Brain microvascular endothelial cell (primary cell): ENCODE measurements around the gene RXRA.

Source experiments
- DNase-seq: peaks from one replicate; pipeline ENCODE4 v3.0.0-alpha.2; 2020
- H3K27ac ChIP-seq: fragments of 250-450 bp; sonication (Bioruptor Pico); 2 replicates; pipeline ENCODE4 v1.5.1; 2020; ENCODE audit warnings: mild to moderate bottlenecking, moderate library complexity
- H3K27me3 ChIP-seq: fragments of 250-450 bp; sonication (Bioruptor Pico); replicated peaks from 2 replicates; pipeline ENCODE4 v1.5.1; 2020; ENCODE audit warnings: mild to moderate bottlenecking
- H3K36me3 ChIP-seq: fragments of 250-450 bp; sonication (Bioruptor Pico); replicated peaks from 2 replicates; pipeline ENCODE4 v1.5.1; 2020; ENCODE audit warnings: mild to moderate bottlenecking
- H3K4me3 ChIP-seq: 2 replicates; pipeline ENCODE4 v1.5.1; 2011; ENCODE audit warnings: low read depth, mild to moderate bottlenecking, control low read depth, low read length, moderate library complexity
- in situ Hi-C: cut with HindIII; loops from 2 replicates; pipeline ENCODE4 v1.10.0; 2017; ENCODE audit warnings: low sequenced_read_pairs, low pct_ligation_motif_present
- TF ChIP-seq, protein P1 (sequence below): IDR thresholded peaks from 2 replicates; pipeline ENCODE4 v1.5.1; 2011; ENCODE audit warnings: low read depth, mild to moderate bottlenecking, moderate library complexity, low read length, control low read depth, inconsistent platforms; ENCODE audit errors: missing control alignments

RXRA gene

DNA sequence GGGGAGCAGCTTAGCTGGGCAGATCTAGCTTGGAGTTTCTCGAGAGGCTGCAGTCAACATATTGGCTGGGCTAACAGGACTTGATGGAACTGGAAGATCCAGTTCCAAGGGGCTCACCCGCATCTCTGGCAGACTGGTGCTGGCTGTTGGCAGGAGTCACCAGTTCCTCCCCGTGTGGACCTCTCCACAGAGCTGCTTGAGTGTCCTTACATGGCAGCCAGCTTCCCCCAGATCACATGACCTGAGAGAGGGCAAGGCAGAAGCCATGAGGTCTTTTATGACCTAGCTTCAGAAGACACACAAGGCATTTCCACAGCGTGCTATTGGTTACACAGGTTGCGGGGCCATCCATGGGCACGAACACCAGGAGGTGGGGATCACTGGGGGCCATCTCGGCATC, 26.4 kb upstream of the RXRA start:
- in situ Hi-C loops, result no loop called here
- DNase-seq, result no peak
- Histone ChIP-seq H3K27ac (no peak overlapping the region), H3K4me3 (no peak overlapping the region), H3K36me3 (no peaks in the 10 kb centered on the region), H3K27me3 (no peaks in the 10 kb centered on the region)
- TF ChIP-seq, protein P1, sequence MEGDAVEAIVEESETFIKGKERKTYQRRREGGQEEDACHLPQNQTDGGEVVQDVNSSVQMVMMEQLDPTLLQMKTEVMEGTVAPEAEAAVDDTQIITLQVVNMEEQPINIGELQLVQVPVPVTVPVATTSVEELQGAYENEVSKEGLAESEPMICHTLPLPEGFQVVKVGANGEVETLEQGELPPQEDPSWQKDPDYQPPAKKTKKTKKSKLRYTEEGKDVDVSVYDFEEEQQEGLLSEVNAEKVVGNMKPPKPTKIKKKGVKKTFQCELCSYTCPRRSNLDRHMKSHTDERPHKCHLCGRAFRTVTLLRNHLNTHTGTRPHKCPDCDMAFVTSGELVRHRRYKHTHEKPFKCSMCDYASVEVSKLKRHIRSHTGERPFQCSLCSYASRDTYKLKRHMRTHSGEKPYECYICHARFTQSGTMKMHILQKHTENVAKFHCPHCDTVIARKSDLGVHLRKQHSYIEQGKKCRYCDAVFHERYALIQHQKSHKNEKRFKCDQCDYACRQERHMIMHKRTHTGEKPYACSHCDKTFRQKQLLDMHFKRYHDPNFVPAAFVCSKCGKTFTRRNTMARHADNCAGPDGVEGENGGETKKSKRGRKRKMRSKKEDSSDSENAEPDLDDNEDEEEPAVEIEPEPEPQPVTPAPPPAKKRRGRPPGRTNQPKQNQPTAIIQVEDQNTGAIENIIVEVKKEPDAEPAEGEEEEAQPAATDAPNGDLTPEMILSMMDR, result no peak

DNA sequence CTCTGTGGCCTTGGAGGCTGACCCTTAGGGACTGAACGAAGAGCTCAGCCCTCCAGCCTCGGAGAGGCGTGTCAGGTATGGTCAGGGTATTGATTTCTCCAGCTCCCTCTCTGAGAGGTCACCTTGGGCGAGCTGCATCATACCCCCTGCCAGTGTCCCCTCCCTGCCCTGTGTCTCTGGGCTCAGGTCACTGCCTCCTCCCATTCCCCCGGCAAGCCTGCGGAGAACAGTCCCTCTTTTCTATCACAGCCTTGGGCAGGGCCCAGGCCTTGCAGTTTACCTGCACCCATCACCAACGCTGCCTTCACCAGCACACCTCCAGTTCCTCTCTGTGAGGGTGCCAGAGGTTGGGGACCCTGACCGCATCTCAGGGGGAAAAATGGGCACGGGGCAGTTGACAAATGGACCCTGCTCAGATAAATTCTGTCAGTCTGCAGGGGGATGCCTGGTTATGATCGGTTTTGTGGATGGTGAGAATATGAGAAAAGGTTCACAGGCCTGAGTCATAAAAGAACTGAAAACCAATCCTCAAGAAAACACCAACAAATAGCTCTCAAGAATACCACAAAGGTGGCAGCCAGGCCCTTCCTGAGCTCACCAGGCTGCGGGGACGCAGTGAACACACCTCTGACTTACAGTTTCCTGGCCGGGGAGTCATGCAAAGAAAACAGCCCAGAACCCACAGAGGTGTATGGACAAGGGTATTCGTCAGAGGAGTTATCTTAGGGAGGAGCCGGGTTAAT, 24.7 kb upstream of the RXRA start:
- H3K4me3 ChIP-seq, result no peak overlapping the region
- no peaks in the 10 kb centered on the region for H3K27me3 ChIP-seq
- no peak for DNase-seq
- TF ChIP-seq, protein P1, result no peak
- no peaks in the 10 kb centered on the region for H3K36me3 ChIP-seq
- H3K27ac ChIP-seq, result no peak overlapping the region
- in situ Hi-C loops, result no loop called here

DNA sequence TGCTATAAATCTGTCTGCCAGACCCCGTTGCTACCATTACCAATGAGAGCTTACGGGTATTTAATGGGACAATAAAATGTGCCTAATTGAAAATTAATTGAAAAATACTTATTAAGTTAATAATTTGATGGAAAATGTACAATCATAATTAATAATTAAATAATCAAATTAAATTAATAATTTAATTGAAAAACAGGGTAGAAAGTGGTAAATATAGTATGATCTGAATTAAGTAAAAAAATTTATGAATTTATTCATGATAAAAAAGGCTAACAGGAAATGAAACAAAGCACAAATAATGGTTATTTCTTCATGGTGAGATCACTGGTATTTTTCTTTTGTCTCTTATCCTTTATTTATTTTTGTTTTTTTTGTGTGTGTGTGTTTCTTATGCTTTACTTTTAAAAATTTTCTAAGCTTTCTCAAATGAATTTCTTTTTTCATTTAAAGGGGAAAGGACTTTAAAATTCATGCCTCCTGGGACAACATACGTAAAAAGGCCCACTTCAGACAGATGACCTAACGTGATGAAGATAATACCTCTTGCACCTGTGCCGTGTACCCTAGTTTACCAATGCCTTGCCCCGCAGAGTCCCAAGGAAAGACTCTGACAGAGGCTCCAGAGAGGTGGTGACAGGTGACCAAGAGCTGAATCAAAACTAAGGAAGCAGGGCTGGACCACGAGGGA, 24.0 kb upstream of the RXRA start:
- Histone ChIP-seq H3K4me3 (no peak overlapping the region), H3K36me3 (no peaks in the 10 kb centered on the region), H3K27ac (no peak overlapping the region), H3K27me3 (no peaks in the 10 kb centered on the region)
- no peak for DNase-seq
- TF ChIP-seq, protein P1, result no peak
- in situ Hi-C loops, result no loop called here

DNA sequence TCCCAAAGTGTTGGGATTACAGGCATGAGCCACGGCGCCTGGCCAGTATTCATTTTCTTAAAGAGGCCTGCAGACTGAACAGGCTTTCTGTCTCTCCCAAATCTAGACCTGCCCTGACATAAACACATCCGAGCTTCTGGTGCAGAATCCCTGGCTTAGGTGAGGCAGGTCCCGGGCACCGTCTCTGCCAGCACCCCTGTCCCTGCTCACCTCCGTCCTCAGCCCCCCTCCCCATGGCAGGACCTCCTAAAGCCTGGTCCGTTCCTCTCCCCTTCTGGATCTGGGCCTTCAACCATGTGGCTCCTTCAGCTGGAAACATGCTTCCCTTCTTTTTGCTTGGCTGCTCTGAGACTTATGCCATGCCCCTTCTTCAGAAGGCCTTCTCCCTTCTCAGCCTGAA, 22.7 kb upstream of the RXRA start:
- TF ChIP-seq, protein P1, result no peak
- H3K27ac ChIP-seq, result no peak overlapping the region
- in situ Hi-C loops, result no loop called here
- DNase-seq, result no peak
- H3K36me3 ChIP-seq, result no peaks in the 10 kb centered on the region
- no peak overlapping the region for H3K4me3 ChIP-seq
- no peaks in the 10 kb centered on the region for H3K27me3 ChIP-seq

DNA sequence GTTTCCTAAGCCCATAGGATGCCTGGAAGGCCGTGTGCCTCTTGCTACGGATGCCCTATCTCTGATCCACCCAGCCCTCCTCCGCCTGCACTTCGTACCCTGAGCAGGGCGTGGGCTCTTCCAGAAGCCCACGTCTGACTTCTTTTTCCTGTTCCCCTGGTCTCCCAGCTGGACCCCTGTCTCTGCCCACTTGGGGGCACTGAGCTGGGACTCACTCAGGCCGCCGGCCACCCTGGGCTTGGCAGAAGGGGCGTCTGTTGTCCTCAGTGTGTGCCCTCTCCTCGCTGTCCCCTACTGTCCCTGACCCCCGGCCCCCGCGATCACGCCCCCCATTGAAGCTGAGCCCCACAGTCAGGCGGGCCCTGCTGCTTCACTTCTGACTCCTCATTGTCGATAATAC, 22.0 kb upstream of the RXRA start:
- Histone ChIP-seq H3K4me3 (no peak overlapping the region), H3K27me3 (no peaks in the 10 kb centered on the region), H3K27ac (no peak overlapping the region), H3K36me3 (no peaks in the 10 kb centered on the region)
- TF ChIP-seq, protein P1, result no peak
- in situ Hi-C loops, result no loop called here
- DNase-seq, result no peak
